ENCODE data around the gene ERFE. TPM values are rescaled to one million over a fixed set of nuclear protein-coding genes. Genes with fewer than 3 reads are reported as not detected.

ERFE gene
- total and polyA plus RNA-seq, 2 of the 13 experiments (the other 11 are each of a cell fraction or from before 2014, with no cell fraction given) = 0.09 TPM; not detected in 1

- TF ChIP-seq DR1 (CRISPR knock-in tag; IDR thresholded peaks at IDR 0.05) (no peak; the same call in 1 of the 2 replicates), CREBL2 (CRISPR knock-in tag; IDR thresholded peaks at IDR 0.05; ENCODE audit: borderline replicate concordance) (no peak), BHLHE40 (IDR thresholded peaks at IDR 0.05; ENCODE audit: low read length) (no peak; the same call in 1 of the 2 replicates), ZNF260 (CRISPR knock-in tag; IDR thresholded peaks at IDR 0.05; ENCODE audit: borderline replicate concordance, low read depth) (0 out of 2 replicates have a peak, but pooled peaks have one; percentile 52), KLF12 (CRISPR knock-in tag; IDR thresholded peaks at IDR 0.05; ENCODE audit: borderline replicate concordance) (0 out of 2 replicates have a peak, but pooled peaks have one; percentile 53), GATAD2A (CRISPR knock-in tag; IDR thresholded peaks at IDR 0.05) (no peak), ZNF329 (CRISPR knock-in tag; IDR thresholded peaks at IDR 0.05; ENCODE audit: low read depth) (no peak; the same call in 1 of the 2 replicates), IKZF1 (IDR thresholded peaks at IDR 0.05) (no peak), ZNF510 (CRISPR knock-in tag; IDR thresholded peaks at IDR 0.05; ENCODE audit: low read depth) (0 out of 2 replicates have a peak, but pooled peaks have one; percentile 58), ZNF790 (CRISPR knock-in tag; IDR thresholded peaks at IDR 0.05; ENCODE audit: borderline replicate concordance) (peak; percentile 73; the same call in 1 of the 2 replicates), ZBTB49 (CRISPR knock-in tag; IDR thresholded peaks at IDR 0.05; ENCODE audit: borderline replicate concordance) (peak; percentile 18; the same call in 1 of the 2 replicates), GLMP (CRISPR knock-in tag; IDR thresholded peaks at IDR 0.05; ENCODE audit: borderline replicate concordance) (no peak), ZNF563 (CRISPR knock-in tag; IDR thresholded peaks at IDR 0.05) (peak; percentile 86), ZNF576 (CRISPR knock-in tag; IDR thresholded peaks at IDR 0.05) (no peak), SPEN (CRISPR knock-in tag; IDR thresholded peaks at IDR 0.05; ENCODE audit: low read depth) (peak; percentile 67), TEF (CRISPR knock-in tag; IDR thresholded peaks at IDR 0.05) (0 out of 2 replicates have a peak, but pooled peaks have one; percentile 23), KDM3A (CRISPR knock-in tag; IDR thresholded peaks at IDR 0.05; ENCODE audit: low read depth) (no peak), ZBTB20 (CRISPR knock-in tag; IDR thresholded peaks at IDR 0.05; ENCODE audit: borderline replicate concordance, low read depth) (0 out of 2 replicates have a peak, but pooled peaks have one; percentile 54), ZNF740 (CRISPR knock-in tag; IDR thresholded peaks at IDR 0.05) (no peak), ZBTB3 (CRISPR knock-in tag; IDR thresholded peaks at IDR 0.05; ENCODE audit: borderline replicate concordance, low read depth) (no peak), ZNF558 (CRISPR knock-in tag; IDR thresholded peaks at IDR 0.05; ENCODE audit: borderline replicate concordance) (no peak; the same call in 1 of the 2 replicates), KDM6A (CRISPR knock-in tag; IDR thresholded peaks at IDR 0.05; ENCODE audit: low read depth) (no peak)
Observed at GRCh38 chr2:238203094-238203972, 44.6 kb downstream of the ERFE start, which contains the start of gene ILKAP (continued).

All from HepG2 (cell line).